SU-DHL-6 (cell line): ENCODE results near the gene MORN5.

Experiments used
- EZH2phosphoT487 ChIP-seq: fragments of 200-600 bp; sonication (generic), shearing (Covaris generic); conservative IDR thresholded peaks from 2 replicates; pipeline ENCODE4 v1.6.1; 2018; ENCODE audit warnings: mild to moderate bottlenecking, antibody characterized with exemption, low read length, moderate library complexity, mixed read lengths
- TF ChIP-seq, protein P1 (sequence below): fragments of 200-600 bp; sonication (generic); IDR thresholded peaks from one replicate; pipeline ENCODE4 v1.5.1; 2017; ENCODE audit warnings: antibody characterized with exemption, mild to moderate bottlenecking, low read length, moderate library complexity; ENCODE audit not compliant: insufficient read depth, poor library complexity, severe bottlenecking

DNA sequence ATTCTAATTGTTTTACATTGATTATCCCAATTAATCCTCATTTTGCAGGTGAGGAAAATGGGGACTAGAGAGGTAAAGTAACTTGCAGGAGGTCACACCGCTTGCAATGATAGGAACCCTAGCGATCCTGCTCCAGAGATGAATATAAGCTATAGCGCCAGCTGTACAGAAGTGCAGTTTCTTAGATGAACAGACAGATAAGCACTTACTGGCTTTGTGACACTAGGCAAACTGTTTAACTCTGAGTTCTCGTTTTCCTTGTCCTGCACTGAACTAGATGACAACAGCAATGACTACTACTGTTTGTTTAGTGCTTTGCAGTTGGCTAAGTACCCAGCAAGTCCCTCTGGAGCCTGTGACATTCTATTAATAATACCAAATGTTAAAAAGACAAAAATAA lies 57.9 kb downstream of the MORN5 start:
- TF ChIP-seq, protein P1, sequence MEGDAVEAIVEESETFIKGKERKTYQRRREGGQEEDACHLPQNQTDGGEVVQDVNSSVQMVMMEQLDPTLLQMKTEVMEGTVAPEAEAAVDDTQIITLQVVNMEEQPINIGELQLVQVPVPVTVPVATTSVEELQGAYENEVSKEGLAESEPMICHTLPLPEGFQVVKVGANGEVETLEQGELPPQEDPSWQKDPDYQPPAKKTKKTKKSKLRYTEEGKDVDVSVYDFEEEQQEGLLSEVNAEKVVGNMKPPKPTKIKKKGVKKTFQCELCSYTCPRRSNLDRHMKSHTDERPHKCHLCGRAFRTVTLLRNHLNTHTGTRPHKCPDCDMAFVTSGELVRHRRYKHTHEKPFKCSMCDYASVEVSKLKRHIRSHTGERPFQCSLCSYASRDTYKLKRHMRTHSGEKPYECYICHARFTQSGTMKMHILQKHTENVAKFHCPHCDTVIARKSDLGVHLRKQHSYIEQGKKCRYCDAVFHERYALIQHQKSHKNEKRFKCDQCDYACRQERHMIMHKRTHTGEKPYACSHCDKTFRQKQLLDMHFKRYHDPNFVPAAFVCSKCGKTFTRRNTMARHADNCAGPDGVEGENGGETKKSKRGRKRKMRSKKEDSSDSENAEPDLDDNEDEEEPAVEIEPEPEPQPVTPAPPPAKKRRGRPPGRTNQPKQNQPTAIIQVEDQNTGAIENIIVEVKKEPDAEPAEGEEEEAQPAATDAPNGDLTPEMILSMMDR: no peak
- no peak for TF ChIP-seq EZH2phosphoT487
